H1 (cell line): ENCODE measurements around the gene NPC2. TPM values are rescaled to one million over a fixed set of nuclear protein-coding genes. Genes with fewer than 3 reads are reported as not detected.

Experiments used
- CTCF ChIA-PET: fragments of 300-600 bp; sonication (Branson Sonifier 250); formaldehyde crosslinking; loops from one replicate; lab custom pipeline; 2021; ENCODE audit not compliant: partially characterized antibody; lab: Charles Lee
- POLR2A ChIA-PET: fragments of 300-600 bp; sonication (Branson Sonifier 250); formaldehyde crosslinking; loops from one replicate; lab custom pipeline; 2021; ENCODE audit warnings: inconsistent platforms; ENCODE audit not compliant: partially characterized antibody; lab: Charles Lee
- DNase-seq, 2 experiments: peaks; one replicate each; pipeline versions ENCODE4 v3.0.0 to v3.0.0-alpha.2; 2010 to 2022; ENCODE audit warnings: low spot score in 2 of 2, low read depth in 1 of 2, mixed read lengths in 1 of 2
- FAIRE-seq: peaks from 2 replicates; lab custom pipeline; 2011; peaks lifted over from hg19 to GRCh38; lab: Jason Lieb, UNC
- H2AFZ ChIP-seq: 2 replicates; pipeline ENCODE4 v1.8.1; 2012; ENCODE audit warnings: low read length, inconsistent platforms
- H2AK5ac ChIP-seq: 2 replicates; pipeline ENCODE4 v1.6.1; 2013; ENCODE audit warnings: low read depth, low read length
- H2BK120ac ChIP-seq: replicated peaks from 2 replicates; pipeline ENCODE3; 2013; ENCODE audit warnings: low read depth, low read length, inconsistent platforms
- H2BK12ac ChIP-seq: 2 replicates; pipeline ENCODE4 v1.6.1; 2013; ENCODE audit warnings: low read depth, low read length
- H2BK15ac ChIP-seq: 2 replicates; pipeline ENCODE4 v1.6.1; 2013; ENCODE audit warnings: low read length
- H2BK20ac ChIP-seq: 2 replicates; pipeline ENCODE4 v1.6.1; 2013; ENCODE audit warnings: low read length
- H2BK5ac ChIP-seq: 2 replicates; pipeline ENCODE4 v1.6.1; 2013; ENCODE audit warnings: low read depth, low read length
- H3K14ac ChIP-seq: 2 replicates; pipeline ENCODE4 v1.6.1; 2013; ENCODE audit warnings: inconsistent platforms; ENCODE audit not compliant: insufficient read length
- H3K18ac ChIP-seq: 2 replicates; pipeline ENCODE4 v1.6.1; 2013; ENCODE audit warnings: low read length; ENCODE audit errors: extremely low read depth
- H3K23ac ChIP-seq: 2 replicates; pipeline ENCODE4 v1.6.1; 2013; ENCODE audit warnings: inconsistent platforms; ENCODE audit not compliant: insufficient read length
- H3K23me2 ChIP-seq: 2 replicates; pipeline ENCODE4 v1.6.1; 2013; ENCODE audit warnings: low read depth, low read length
- H3K27ac ChIP-seq: 2 replicates; pipeline ENCODE4 v1.6.1; 2011; ENCODE audit warnings: low read depth, low read length, inconsistent platforms
- H3K27me3 ChIP-seq, 4 experiments: replicated peaks in 1 of 4; 1 replicate in 1 of 4; 2 replicates in 3 of 4; pipeline versions ENCODE4 v1.6.1 to v1.8.1; 2011 to 2013; ENCODE audit warnings: low read length in 3 of 4, mild to moderate bottlenecking in 3 of 4, inconsistent platforms in 2 of 4, mixed read lengths in 2 of 4, moderate library complexity in 1 of 4; ENCODE audit not compliant: control insufficient read depth in 3 of 4, insufficient read depth in 3 of 4; ENCODE audit errors: extremely low read depth in 1 of 4
- H3K36me3 ChIP-seq, 4 experiments: 2 replicates each; pipeline versions ENCODE4 v1.6.1 to v1.8.1; 2011 to 2013; ENCODE audit warnings: mild to moderate bottlenecking in 4 of 4, low read length in 3 of 4, moderate library complexity in 2 of 4, control low read depth in 1 of 4, inconsistent platforms in 1 of 4; ENCODE audit not compliant: insufficient read depth in 4 of 4, control insufficient read depth in 2 of 4
- H3K4ac ChIP-seq: replicated peaks from 2 replicates; pipeline ENCODE3; 2013; ENCODE audit warnings: low read length, low read depth, mixed read lengths, inconsistent platforms; ENCODE audit not compliant: insufficient read length
- H3K4me1 ChIP-seq, 4 experiments: replicated peaks in 1 of 4; 1 replicate in 1 of 4; 2 replicates in 3 of 4; pipeline versions ENCODE4 v1.6.1 to v1.8.1; 2011 to 2013; ENCODE audit warnings: low read length in 3 of 4, inconsistent platforms in 2 of 4, mixed read lengths in 1 of 4; ENCODE audit not compliant: insufficient read depth in 4 of 4, control insufficient read depth in 3 of 4
- H3K4me2 ChIP-seq, 2 experiments: 2 replicates each; pipeline versions ENCODE4 v1.6.1 to v1.8.1; 2011 to 2013; ENCODE audit warnings: low read depth in 2 of 2, low read length in 2 of 2, control low read depth in 1 of 2, inconsistent platforms in 1 of 2, mild to moderate bottlenecking in 1 of 2; ENCODE audit not compliant: insufficient read depth in 1 of 2
- H3K4me3 ChIP-seq, 4 experiments: fragments of 200-600, 300-600 bp in 1 of 4; sonication (generic), shearing (Covaris generic), sonication (Bioruptor Twin) in 1 of 4; 2 replicates each; pipeline versions ENCODE4 v1.5.1 to v1.8.1; 2011 to 2016; ENCODE audit warnings: low read length in 4 of 4, low read depth in 3 of 4, control low read depth in 2 of 4, inconsistent platforms in 2 of 4, mild to moderate bottlenecking in 2 of 4, mixed read lengths in 1 of 4, moderate library complexity in 1 of 4; ENCODE audit not compliant: insufficient read depth in 2 of 4; ENCODE audit errors: extremely low read depth in 1 of 4
- H3K56ac ChIP-seq: replicated peaks from 2 replicates; pipeline ENCODE3; 2013; ENCODE audit warnings: low read depth, mild to moderate bottlenecking, mixed read lengths, low read length, inconsistent platforms; ENCODE audit not compliant: insufficient read length
- H3K79me1 ChIP-seq: 2 replicates; pipeline ENCODE4 v1.6.1; 2013; ENCODE audit warnings: low read depth, low read length, control low read depth
- H3K79me2 ChIP-seq, 2 experiments: 2 replicates each; pipeline versions ENCODE4 v1.6.1 to v1.8.1; 2012 to 2013; ENCODE audit warnings: low read length in 2 of 2, mild to moderate bottlenecking in 2 of 2, inconsistent platforms in 1 of 2; ENCODE audit not compliant: insufficient read depth in 2 of 2, control insufficient read depth in 1 of 2
- H3K9ac ChIP-seq, 4 experiments: replicated peaks in 1 of 4; 1 replicate in 1 of 4; 2 replicates in 3 of 4; pipeline versions ENCODE4 v1.6.1 to v1.8.1; 2011 to 2013; ENCODE audit warnings: low read depth in 3 of 4, low read length in 3 of 4, control low read depth in 2 of 4, mild to moderate bottlenecking in 2 of 4, moderate library complexity in 2 of 4, inconsistent platforms in 1 of 4; ENCODE audit errors: extremely low read depth in 1 of 4
- H3K9me3 ChIP-seq, 2 experiments: 2 replicates each; pipeline versions ENCODE4 v1.6.1 to v1.8.1; 2012 to 2013; ENCODE audit warnings: mild to moderate bottlenecking in 2 of 2, moderate library complexity in 2 of 2, control low read depth in 1 of 2, inconsistent platforms in 1 of 2, low read depth in 1 of 2, low read length in 1 of 2, mixed read lengths in 1 of 2; ENCODE audit not compliant: insufficient read depth in 2 of 2
- H4K20me1 ChIP-seq, 2 experiments: replicated peaks in 1 of 2; 2 replicates each; pipeline versions ENCODE3 to v1.8.1; 2011 to 2013; ENCODE audit warnings: inconsistent platforms in 2 of 2, low read length in 2 of 2, mild to moderate bottlenecking in 1 of 2; ENCODE audit not compliant: insufficient read depth in 2 of 2, control insufficient read depth in 1 of 2
- H4K5ac ChIP-seq: 2 replicates; pipeline ENCODE4 v1.6.1; 2013; ENCODE audit warnings: low read length, low read depth, mixed read lengths, inconsistent platforms; ENCODE audit not compliant: insufficient read length
- H4K8ac ChIP-seq: 2 replicates; pipeline ENCODE4 v1.8.0; 2013; ENCODE audit warnings: mild to moderate bottlenecking, moderate library complexity, low read length, inconsistent platforms; ENCODE audit not compliant: insufficient read depth; ENCODE audit errors: extremely low read depth
- H4K91ac ChIP-seq: replicated peaks from 2 replicates; pipeline ENCODE3; 2013; ENCODE audit warnings: low read length, mixed read lengths, inconsistent platforms; ENCODE audit not compliant: insufficient read length
- ASH2L ChIP-seq: fragments of 200-600, 300-600 bp; sonication (generic); IDR thresholded peaks from one replicate; pipeline ENCODE4 v1.7.1; 2017; ENCODE audit warnings: low read length
- BCL11A ChIP-seq, 2 experiments: IDR thresholded peaks; one replicate each; pipeline ENCODE4 v1.6.1; 2011; ENCODE audit warnings: low read depth in 2 of 2, low read length in 2 of 2, mild to moderate bottlenecking in 2 of 2
- CBX5 ChIP-seq: fragments of 300-800, 300-1000 bp; sonication (generic); IDR thresholded peaks from 2 replicates; pipeline ENCODE4 v1.7.1; 2016; ENCODE audit warnings: antibody characterized with exemption, low read length, low read depth
- CBX8 ChIP-seq: fragments of 300-800, 300-1000 bp; sonication (generic); IDR thresholded peaks from 2 replicates; pipeline ENCODE4 v1.7.1; 2016; ENCODE audit warnings: low read depth, low read length, borderline replicate concordance
- CREB1 ChIP-seq: IDR thresholded peaks from 2 replicates; pipeline ENCODE4 v1.6.1; 2012; ENCODE audit warnings: inconsistent platforms
- HDAC6 ChIP-seq: IDR thresholded peaks from one replicate; pipeline ENCODE4 v1.7.1; 2012; ENCODE audit warnings: low read depth, mild to moderate bottlenecking, inconsistent platforms, low read length, moderate library complexity
- JUND ChIP-seq: IDR thresholded peaks from 2 replicates; pipeline ENCODE4 v1.6.1; 2011; ENCODE audit warnings: mild to moderate bottlenecking, improper control_type of control experiment, low read length
- KDM5A ChIP-seq: fragments of 200-600 bp; IDR thresholded peaks from 2 replicates; pipeline ENCODE4 v1.7.1; 2012; ENCODE audit warnings: mild to moderate bottlenecking, low read length, inconsistent platforms, mixed read lengths
- MAFK ChIP-seq: IDR thresholded peaks from 2 replicates; pipeline ENCODE4 v1.6.1; 2012; ENCODE audit warnings: low read depth, mild to moderate bottlenecking, improper control_type of control experiment, low read length
- POU5F1 ChIP-seq: IDR thresholded peaks from 2 replicates; pipeline ENCODE4 v1.6.1; 2011; ENCODE audit warnings: low read depth, mild to moderate bottlenecking, low read length, moderate library complexity
- RAD21 ChIP-seq, 2 experiments: IDR thresholded peaks in 1 of 2; conservative IDR thresholded peaks in 1 of 2; 2 replicates each; pipeline ENCODE4 v1.6.1; 2011; ENCODE audit warnings: low read depth in 2 of 2, low read length in 2 of 2, improper control_type of control experiment in 1 of 2, inconsistent platforms in 1 of 2, mild to moderate bottlenecking in 1 of 2, moderate library complexity in 1 of 2
- SP1 ChIP-seq: IDR thresholded peaks from 2 replicates; pipeline ENCODE4 v1.6.1; 2011; ENCODE audit warnings: low read depth, low read length
- TEAD4 ChIP-seq: IDR thresholded peaks from 2 replicates; pipeline ENCODE4 v1.6.1; 2012; ENCODE audit warnings: low read depth, low read length, inconsistent platforms, mixed read lengths
- YY1 ChIP-seq: IDR thresholded peaks from 2 replicates; pipeline ENCODE4 v1.6.1; 2011; ENCODE audit warnings: low read depth, mild to moderate bottlenecking, low read length
- WGBS, 2 experiments: shearing (Covaris generic) in 1 of 2; methylation state at CpG; one replicate each; pipeline versions ENCODE4 v1.1.6 to v1.1.7; 2013 to 2015; ENCODE audit warnings: low lambda C conversion rate in 2 of 2, mixed read lengths in 2 of 2, inconsistent platforms in 1 of 2, low coverage in 1 of 2, missing lambda C conversion rate in 1 of 2; ENCODE audit not compliant: insufficient replicate concordance in 2 of 2, insufficient coverage in 1 of 2, insufficient read length in 1 of 2; ENCODE audit errors: extremely low coverage in 1 of 2, missing lambda C conversion rate in 1 of 2; 5-methylcytosine and 5-hydroxymethylcytosine counted together
- polyA plus RNA-seq, 7 experiments: library from polyadenylated mRNA; depleted of rRNA in 3 of 7; stranded (reverse) in 5 of 7; unstranded in 2 of 7; fragments of >200 nt in 5 of 7; fragments of 200-250 nt in 2 of 7; gene quantifications; 1 replicate in 5 of 7; 2 replicates in 1 of 7; 4 replicates in 1 of 7; pipeline versions ENCODE4 v1.2.1 to v1.2.3, GENCODE V29; 2011 to 2013; ENCODE audit warnings: missing spikeins in 2 of 7, mixed read lengths in 2 of 7
- total RNA-seq: library from RNA; stranded (reverse); fragmentation: NEBNext Ultra II Directional; extraction: Animal tissue kit (Norgen Biotek cat#: 25700); gene quantifications from 2 replicates; pipeline ENCODE4 v1.2.1, GENCODE V29; 2021
- TF ChIP-seq, protein P1 (sequence below): IDR thresholded peaks from 2 replicates; pipeline ENCODE4 v1.6.1; 2012; ENCODE audit warnings: inconsistent platforms

Gene NPC2
- total and polyA plus RNA-seq, 2 of the 8 experiments (the other 6 are each of a cell fraction or from before 2014, with no cell fraction given), result 178 to 258 TPM

DNA sequence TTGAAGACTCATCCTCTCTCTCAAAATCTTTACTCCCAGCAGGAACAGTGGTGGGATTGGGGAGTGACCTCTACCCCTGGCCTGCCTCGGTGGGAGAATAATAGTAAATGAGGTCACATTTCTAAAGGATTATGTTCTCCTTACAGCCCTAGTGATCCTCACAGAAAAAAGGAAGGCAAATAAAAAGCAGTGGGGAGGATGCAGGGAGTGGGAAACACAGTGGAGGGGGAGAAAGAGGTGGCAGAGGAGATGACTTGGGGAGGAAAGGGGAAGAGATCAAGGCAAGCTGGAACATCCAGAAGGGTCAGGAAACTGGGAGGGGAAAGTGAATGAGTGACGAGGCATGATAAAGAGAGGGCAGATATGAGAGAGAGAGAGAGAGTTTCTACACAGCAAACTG, 58.8 kb downstream of the NPC2 start:
- H4K8ac ChIP-seq, result no peak overlapping the region
- no peak overlapping the region for H3K9ac ChIP-seq
- H4K5ac ChIP-seq, result no peak overlapping the region
- no peaks in the 10 kb centered on the region for H3K79me2 ChIP-seq
- H2AK5ac ChIP-seq, result no peak overlapping the region
- CTCF ChIA-PET, result interaction anchor here (0.7 to 4.8 kb wide), 4 partner anchors 8 to 71 kb away, joined by 3 to 25 read pairs (median 4); no protein-coding TSS in a partner anchor
- no peak overlapping the region for H3K56ac ChIP-seq
- peaks cover 16 to 24% (median 22%) of the 10 kb centered on the region in 4 experiments for H3K4me1 ChIP-seq
- no peak overlapping the region for H3K27ac ChIP-seq
- 81% methylated on average over 2 of the region's 2 CpGs; no CpG with 5 or more reads in 1 of the 2 experiments for WGBS, 2 experiments
- no peak overlapping the region for H3K4me3 ChIP-seq
- H3K36me3 ChIP-seq, result no peaks in the 10 kb centered on the region
- H3K23me2 ChIP-seq, result no peaks in the 10 kb centered on the region; the same call in 1 of the 2 replicates
- H3K27me3 ChIP-seq, result no peaks in the 10 kb centered on the region
- TF ChIP-seq YY1 (no peak), RAD21 (IDR thresholded peaks at IDR 0.05 in 1 of 2, conservative IDR thresholded peaks at IDR 0.05 in 1 of 2; ENCODE audit: low read depth in 2 of 2, low read length in 2 of 2) (no peak), JUND (no peak), ASH2L (no peak), CREB1 (no peak), POU5F1 (no peak), SP1 (no peak), KDM5A (no peak), BCL11A (IDR thresholded peaks at IDR 0.05; ENCODE audit: low read depth in 2 of 2, low read length in 2 of 2) (no peak), MAFK (no peak), TEAD4 (no peak), HDAC6 (no peak), CBX5 (no peak), CBX8 (no peak)
- TF ChIP-seq, protein P1, sequence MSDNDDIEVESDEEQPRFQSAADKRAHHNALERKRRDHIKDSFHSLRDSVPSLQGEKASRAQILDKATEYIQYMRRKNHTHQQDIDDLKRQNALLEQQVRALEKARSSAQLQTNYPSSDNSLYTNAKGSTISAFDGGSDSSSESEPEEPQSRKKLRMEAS, result no peak
- no peak overlapping the region; the same call in 1 of the 2 replicates for H2BK5ac ChIP-seq
- H3K4me2 ChIP-seq, result no peak overlapping the region; a peak in 1 of 4 replicates
- no peak overlapping the region for H2AFZ ChIP-seq
- no peak overlapping the region for H4K91ac ChIP-seq
- H2BK15ac ChIP-seq, result no peak overlapping the region
- POLR2A ChIA-PET, result interaction anchor here (1.0 to 1.8 kb wide), 2 partner anchors 11 to 381 kb away, joined by 3 to 4 read pairs; no protein-coding TSS in a partner anchor
- no peak overlapping the region for H3K14ac ChIP-seq
- no peak for FAIRE-seq
- H3K79me1 ChIP-seq, result no peaks in the 10 kb centered on the region
- H2BK20ac ChIP-seq, result no peak overlapping the region
- peak in 1 of 2 experiments; percentile 35 for DNase-seq
- no peak overlapping the region for H2BK120ac ChIP-seq
- H3K18ac ChIP-seq, result no peak overlapping the region
- no peak overlapping the region for H2BK12ac ChIP-seq
- no peaks in the 10 kb centered on the region for H4K20me1 ChIP-seq
- H3K9me3 ChIP-seq, result no peaks in the 10 kb centered on the region
- H3K23ac ChIP-seq, result no peak overlapping the region
- no peak overlapping the region for H3K4ac ChIP-seq
